IMR-90 (cell line): ENCODE results near the gene PSMD1. TPM values are rescaled to one million over a fixed set of nuclear protein-coding genes. Genes with fewer than 3 reads are reported as not detected.

Source experiments
- ATAC-seq: fragments of 200-7000 bp; cut with Tn5 transposase; 2 replicates; pipeline ENCODE4 v1.9.1; 2020; ENCODE audit warnings: low read depth, mild to moderate bottlenecking, moderate library complexity
- BruUV-seq: library from RNA; stranded (reverse); fragments of 400-500 nt; replicated peaks from 2 replicates; lab custom pipeline; 2021; lab: Mats Ljungman, UMichigan
- CTCF ChIA-PET: fragments of 300-600 bp; formaldehyde crosslinking; extraction: SDS; loops from one replicate; lab custom pipeline; 2021; ENCODE audit warnings: antibody characterized with exemption; lab: Yijun Ruan, JAX
- POLR2A ChIA-PET: fragments of 300-600 bp; sonication (Branson Sonifier 250); formaldehyde crosslinking; loops from one replicate; lab custom pipeline; 2022; ENCODE audit warnings: antibody characterized with exemption; ENCODE audit not compliant: unreplicated experiment; lab: Charles Lee
- DNase-seq: peaks from one replicate; pipeline ENCODE4 v3.0.0; 2013
- H2AFZ ChIP-seq: replicated peaks from 2 replicates; pipeline ENCODE3; 2013; ENCODE audit warnings: low read length, mild to moderate bottlenecking; ENCODE audit not compliant: poor library complexity
- H2AK5ac ChIP-seq: 2 replicates; pipeline ENCODE4 v1.6.1; 2013; ENCODE audit warnings: low read depth, low read length, inconsistent platforms
- H2AK9ac ChIP-seq: replicated peaks from 2 replicates; pipeline ENCODE3; 2013; ENCODE audit warnings: mild to moderate bottlenecking, low read depth, low read length, moderate library complexity; ENCODE audit not compliant: poor library complexity
- H2BK120ac ChIP-seq: 2 replicates; pipeline ENCODE4 v1.6.1; 2013; ENCODE audit warnings: low read depth, low read length, inconsistent platforms
- H2BK15ac ChIP-seq: 3 replicates; pipeline ENCODE4 v1.6.1; 2013; ENCODE audit warnings: low read depth, low read length, inconsistent platforms
- H2BK20ac ChIP-seq: 2 replicates; pipeline ENCODE4 v1.6.1; 2013; ENCODE audit warnings: low read depth, mild to moderate bottlenecking, inconsistent platforms, low read length, moderate library complexity
- H2BK5ac ChIP-seq: 2 replicates; pipeline ENCODE4 v1.6.1; 2013; ENCODE audit warnings: mild to moderate bottlenecking, low read depth, low read length, inconsistent platforms; ENCODE audit not compliant: poor library complexity, severe bottlenecking
- H3K14ac ChIP-seq: replicated peaks from 2 replicates; pipeline ENCODE4 v1.6.1; 2013; ENCODE audit warnings: low read depth, low read length, inconsistent platforms
- H3K18ac ChIP-seq: 2 replicates; pipeline ENCODE4 v1.6.1; 2013; ENCODE audit warnings: low read depth, low read length, control low read depth
- H3K23ac ChIP-seq: 2 replicates; pipeline ENCODE4 v1.6.1; 2013; ENCODE audit warnings: low read depth, low read length, inconsistent platforms
- H3K27ac ChIP-seq: 2 replicates; pipeline ENCODE4 v1.5.1; 2013; ENCODE audit warnings: mild to moderate bottlenecking, control low read depth, low read length; ENCODE audit not compliant: insufficient read depth
- H3K27me3 ChIP-seq: 2 replicates; pipeline ENCODE4 v1.6.1; 2013; ENCODE audit warnings: low read length; ENCODE audit not compliant: control insufficient read depth, insufficient read depth
- H3K36me3 ChIP-seq: 2 replicates; pipeline ENCODE4 v1.6.1; 2013; ENCODE audit warnings: low read length, mixed read lengths; ENCODE audit not compliant: control insufficient read depth, insufficient read depth
- H3K4ac ChIP-seq: 2 replicates; pipeline ENCODE4 v1.6.1; 2013; ENCODE audit warnings: low read depth, low read length, inconsistent platforms
- H3K4me1 ChIP-seq: 2 replicates; pipeline ENCODE4 v1.6.1; 2013; ENCODE audit warnings: low read length, mixed read lengths; ENCODE audit not compliant: control insufficient read depth, insufficient read depth
- H3K4me2 ChIP-seq: 2 replicates; pipeline ENCODE4 v1.6.1; 2013; ENCODE audit warnings: low read depth, mild to moderate bottlenecking, control low read depth, low read length, moderate library complexity
- H3K4me3 ChIP-seq: 2 replicates; pipeline ENCODE4 v1.5.1; 2013; ENCODE audit warnings: low read depth, mild to moderate bottlenecking, control low read depth, low read length, moderate library complexity; ENCODE audit not compliant: insufficient read depth
- H3K56ac ChIP-seq: 2 replicates; pipeline ENCODE4 v1.6.1; 2013; ENCODE audit warnings: low read length, inconsistent platforms; ENCODE audit not compliant: insufficient read depth; ENCODE audit errors: extremely low read depth
- H3K79me1 ChIP-seq, 2 experiments: 2 replicates each; pipeline ENCODE4 v1.6.1; 2013; ENCODE audit warnings: low read length in 2 of 2, inconsistent platforms in 1 of 2, low read depth in 1 of 2
- H3K9ac ChIP-seq: 2 replicates; pipeline ENCODE4 v1.6.1; 2013; ENCODE audit warnings: low read depth, low read length, control low read depth
- H3K9me1 ChIP-seq: 2 replicates; pipeline ENCODE4 v1.6.1; 2013; ENCODE audit warnings: low read length, inconsistent platforms; ENCODE audit not compliant: insufficient read depth
- H3K9me3 ChIP-seq: 2 replicates; pipeline ENCODE4 v1.6.1; 2013; ENCODE audit warnings: low read length; ENCODE audit not compliant: control insufficient read depth, insufficient read depth
- H4K20me1 ChIP-seq: 2 replicates; pipeline ENCODE4 v1.6.1; 2013; ENCODE audit warnings: low read length, inconsistent platforms; ENCODE audit not compliant: insufficient read depth
- H4K5ac ChIP-seq: 2 replicates; pipeline ENCODE4 v1.6.1; 2013; ENCODE audit warnings: mild to moderate bottlenecking, low read depth, low read length, control low read depth
- H4K8ac ChIP-seq, 2 experiments: 2 replicates each; pipeline ENCODE4 v1.6.1; 2013; ENCODE audit warnings: low read depth in 2 of 2, low read length in 2 of 2, control low read depth in 1 of 2, inconsistent platforms in 1 of 2
- H4K91ac ChIP-seq: 2 replicates; pipeline ENCODE4 v1.6.1; 2013; ENCODE audit warnings: low read depth, low read length, inconsistent platforms; ENCODE audit not compliant: insufficient read depth
- CEBPB ChIP-seq: IDR thresholded peaks from 2 replicates; pipeline ENCODE4 v1.6.1; 2012; ENCODE audit warnings: low read depth, low read length, improper control_type of control experiment
- MXI1 ChIP-seq: IDR thresholded peaks from 2 replicates; pipeline ENCODE4 v1.6.1; 2012; ENCODE audit warnings: low read depth, mild to moderate bottlenecking, low read length, moderate library complexity, borderline replicate concordance
- WGBS, 2 experiments: methylation state at CpG; one replicate each; pipeline versions ENCODE4 v1.1.5 to v1.1.7; 2013; ENCODE audit warnings: missing lambda C conversion rate in 2 of 2; ENCODE audit not compliant: insufficient read length in 1 of 2; ENCODE audit errors: extremely low coverage in 2 of 2; 5-methylcytosine and 5-hydroxymethylcytosine counted together
- dilution Hi-C: fragments of 300-500 bp; cut with HindIII; formaldehyde crosslinking; loops from one replicate; pipeline ENCODE4 v1.14.3; 2018; ENCODE audit warnings: low sequenced_read_pairs; ENCODE audit not compliant: unreplicated experiment
- in situ Hi-C: fragments of 300-500 bp; cut with MboI; formaldehyde crosslinking; loops from 3 replicates; pipeline ENCODE4 v1.14.3; 2019; ENCODE audit warnings: low sequenced_read_pairs, inconsistent platforms, mixed read lengths
- intact Hi-C: fragments of 100-400 bp; cut with micrococcal nuclease; formaldehyde crosslinking; loops from 2 replicates; pipeline ENCODE4 v1.10.0; 2022
- polyA plus RNA-seq, 3 experiments: library from polyadenylated mRNA; depleted of rRNA; stranded (reverse); fragments of >200 nt; gene quantifications; 2 replicates each; pipeline ENCODE4 v1.2.3, GENCODE V29; 2012; ENCODE audit warnings: low replicate concordance in 1 of 3
- total RNA-seq: library from RNA; depleted of rRNA; stranded (reverse); fragments of >200 nt; gene quantifications from 2 replicates; pipeline ENCODE4 v1.2.3, GENCODE V29; 2012
- TF ChIP-seq, protein P1 (sequence below): conservative IDR thresholded peaks from 2 replicates; pipeline ENCODE4 v1.5.1; 2012; ENCODE audit warnings: mild to moderate bottlenecking, low read depth, low read length, improper control_type of control experiment
- TF ChIP-seq, protein P2 (sequence below): fragments of 150-350 bp; IDR thresholded peaks from 2 replicates; pipeline ENCODE4 v1.6.1; 2016; ENCODE audit warnings: low read depth, mild to moderate bottlenecking, low read length, moderate library complexity, borderline replicate concordance

PSMD1 gene
- total and polyA plus RNA-seq, 2 of the 4 experiments (the other 2 are of a cell fraction), result 89.8 to 181 TPM

DNA sequence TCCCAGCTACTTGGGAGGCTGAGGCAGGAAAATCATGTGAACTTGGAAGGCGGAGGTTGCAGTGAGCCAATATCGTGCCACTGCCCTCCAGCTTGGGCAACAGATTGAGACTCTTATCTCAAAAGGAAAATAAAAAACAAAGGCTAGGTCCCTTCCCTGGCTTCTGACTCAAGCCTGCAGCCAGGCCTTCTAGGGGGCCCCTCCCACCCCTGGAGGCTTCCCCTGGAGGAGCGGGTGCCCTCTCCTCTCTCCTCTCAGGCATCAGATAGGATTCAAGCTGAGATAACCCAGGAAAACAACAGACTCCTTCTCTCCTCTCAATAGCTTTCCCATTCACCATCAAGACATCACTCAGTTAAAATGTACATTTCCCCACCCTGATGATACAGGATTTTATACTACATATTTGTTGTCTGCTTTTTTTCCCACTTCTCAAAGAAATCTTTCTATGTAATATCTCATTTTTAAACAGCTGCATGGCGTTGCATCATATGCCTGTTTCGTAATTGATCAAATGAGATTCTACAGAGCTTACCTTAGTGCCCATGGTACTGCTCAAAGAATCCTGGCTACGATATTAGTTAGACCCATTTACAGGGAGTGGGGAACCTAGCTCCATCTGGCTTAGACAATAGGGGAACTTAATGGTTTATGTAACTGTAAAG is 40.0 kb upstream of the PSMD1 start:
- Histone ChIP-seq H3K9me1 (no peaks in the 10 kb centered on the region), H3K4ac (no peak overlapping the region), H3K23ac (no peak overlapping the region), H3K4me3 (no peak overlapping the region), H2BK5ac (no peak overlapping the region), H3K36me3 (no peaks in the 10 kb centered on the region), H3K18ac (no peak overlapping the region), H4K8ac (no peak overlapping the region), H4K91ac (no peak overlapping the region), H3K9me3 (no peaks in the 10 kb centered on the region), H3K27me3 (peaks cover 43% of the 10 kb centered on the region), H4K20me1 (no peaks in the 10 kb centered on the region), H2AFZ (no peak overlapping the region), H3K79me1 (no peaks in the 10 kb centered on the region), H3K4me1 (no peaks in the 10 kb centered on the region), H4K5ac (no peak overlapping the region), H3K27ac (no peak overlapping the region), H2AK9ac (no peak overlapping the region), H2BK20ac (no peak overlapping the region), H2BK15ac (no peak overlapping the region), H2AK5ac (no peak overlapping the region), H3K9ac (no peak overlapping the region), H3K4me2 (no peak overlapping the region), H2BK120ac (no peak overlapping the region), H3K56ac (no peak overlapping the region), H3K14ac (no peak overlapping the region)
- in situ Hi-C loops, result no loop called here
- intact Hi-C loops, result loop anchor here (10.0 kb wide), 1 partner anchor 62 kb away; no protein-coding TSS in a partner anchor
- WGBS, 2 experiments, result 83% methylated on average over 2 of the region's 6 CpGs; no CpG with 5 or more reads in 1 of the 2 experiments
- DNase-seq (no peak), ATAC-seq (no peak)
- TF ChIP-seq, protein P1, sequence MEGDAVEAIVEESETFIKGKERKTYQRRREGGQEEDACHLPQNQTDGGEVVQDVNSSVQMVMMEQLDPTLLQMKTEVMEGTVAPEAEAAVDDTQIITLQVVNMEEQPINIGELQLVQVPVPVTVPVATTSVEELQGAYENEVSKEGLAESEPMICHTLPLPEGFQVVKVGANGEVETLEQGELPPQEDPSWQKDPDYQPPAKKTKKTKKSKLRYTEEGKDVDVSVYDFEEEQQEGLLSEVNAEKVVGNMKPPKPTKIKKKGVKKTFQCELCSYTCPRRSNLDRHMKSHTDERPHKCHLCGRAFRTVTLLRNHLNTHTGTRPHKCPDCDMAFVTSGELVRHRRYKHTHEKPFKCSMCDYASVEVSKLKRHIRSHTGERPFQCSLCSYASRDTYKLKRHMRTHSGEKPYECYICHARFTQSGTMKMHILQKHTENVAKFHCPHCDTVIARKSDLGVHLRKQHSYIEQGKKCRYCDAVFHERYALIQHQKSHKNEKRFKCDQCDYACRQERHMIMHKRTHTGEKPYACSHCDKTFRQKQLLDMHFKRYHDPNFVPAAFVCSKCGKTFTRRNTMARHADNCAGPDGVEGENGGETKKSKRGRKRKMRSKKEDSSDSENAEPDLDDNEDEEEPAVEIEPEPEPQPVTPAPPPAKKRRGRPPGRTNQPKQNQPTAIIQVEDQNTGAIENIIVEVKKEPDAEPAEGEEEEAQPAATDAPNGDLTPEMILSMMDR, result no peak
- TF ChIP-seq MXI1 (no peak), CEBPB (peak; percentile 67)
- TF ChIP-seq, protein P2, sequence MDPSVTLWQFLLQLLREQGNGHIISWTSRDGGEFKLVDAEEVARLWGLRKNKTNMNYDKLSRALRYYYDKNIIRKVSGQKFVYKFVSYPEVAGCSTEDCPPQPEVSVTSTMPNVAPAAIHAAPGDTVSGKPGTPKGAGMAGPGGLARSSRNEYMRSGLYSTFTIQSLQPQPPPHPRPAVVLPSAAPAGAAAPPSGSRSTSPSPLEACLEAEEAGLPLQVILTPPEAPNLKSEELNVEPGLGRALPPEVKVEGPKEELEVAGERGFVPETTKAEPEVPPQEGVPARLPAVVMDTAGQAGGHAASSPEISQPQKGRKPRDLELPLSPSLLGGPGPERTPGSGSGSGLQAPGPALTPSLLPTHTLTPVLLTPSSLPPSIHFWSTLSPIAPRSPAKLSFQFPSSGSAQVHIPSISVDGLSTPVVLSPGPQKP, result no peak
- dilution Hi-C loops, result no loop called here
- CTCF ChIA-PET, result no interaction called here
- no TSS peak for BruUV-seq
- POLR2A ChIA-PET, result no interaction called here
